ENCODE results near the gene XRCC2.
"Not testable (repeated sequence)": the region's sequence is repeated elsewhere in the genome, so short reads cannot be mapped to it uniquely, and the experiment has no call there.

XRCC2 gene

GRCh38 chr7:152667958-152668357 is 8.0 kb downstream of the XRCC2 start:
- no peak for DNase-seq
- intact Hi-C loops (cut with DNase I): no loop called here

GRCh38 chr7:152666078-152666477 is 9.9 kb downstream of the XRCC2 start:
- DNase-seq: no peak
- intact Hi-C loops (cut with DNase I): no loop called here

GRCh38 chr7:152664636-152665035 is 11.3 kb downstream of the XRCC2 start:
- intact Hi-C loops (cut with DNase I): no loop called here
- no peak for DNase-seq

- intact Hi-C loops (cut with DNase I): no loop called here
- no peak for DNase-seq
Measured at GRCh38 chr7:152663931-152664330, 12.0 kb downstream of the XRCC2 start.

- intact Hi-C loops (cut with DNase I): no loop called here
- DNase-seq: no peak
Measured at GRCh38 chr7:152663148-152663740, 12.7 kb downstream of the XRCC2 start.

GRCh38 chr7:152661479-152661878 is 14.5 kb downstream of the XRCC2 start:
- intact Hi-C loops (cut with DNase I): no loop called here
- DNase-seq: no peak

GRCh38 chr7:152660021-152660420 is 15.9 kb downstream of the XRCC2 start:
- intact Hi-C loops (cut with DNase I): no loop called here
- DNase-seq: no peak

- intact Hi-C loops (cut with DNase I): no loop called here
- no peak for DNase-seq
Measured at GRCh38 chr7:152654971-152655370, 21.0 kb downstream of the XRCC2 start.

GRCh38 chr7:152649220-152649619 is 26.7 kb downstream of the XRCC2 start:
- DNase-seq: no peak
- intact Hi-C loops (cut with DNase I): no loop called here

- no peak for DNase-seq
- intact Hi-C loops (cut with DNase I): no loop called here
Measured at GRCh38 chr7:152647009-152647408, 28.9 kb downstream of the XRCC2 start.

- intact Hi-C loops (cut with DNase I); DNase-seq: not testable (repeated sequence)
Measured at GRCh38 chr7:152646579-152646978, 29.4 kb downstream of the XRCC2 start.

GRCh38 chr7:152643979-152644559 is 31.9 kb downstream of the XRCC2 start:
- intact Hi-C loops (cut with DNase I): no loop called here
- no peak for DNase-seq

GRCh38 chr7:152641384-152641783 is 34.6 kb downstream of the XRCC2 start:
- intact Hi-C loops (cut with DNase I): no loop called here
- DNase-seq: no peak

- intact Hi-C loops (cut with DNase I): no loop called here
- DNase-seq: no peak
Measured at GRCh38 chr7:152640829-152641228, 35.1 kb downstream of the XRCC2 start.

- intact Hi-C loops (cut with DNase I): no loop called here
Measured at GRCh38 chr7:152637920-152638580, 37.9 kb downstream of the XRCC2 start.

GRCh38 chr7:152637161-152637560 is 38.8 kb downstream of the XRCC2 start:
- intact Hi-C loops (cut with DNase I): no loop called here
- no peak for DNase-seq

More at GRCh38 chr7:152637920-152638580, 37.9 kb downstream of the XRCC2 start:
- no peak for DNase-seq

- intact Hi-C loops (cut with DNase I): no loop called here
Measured at GRCh38 chr7:152636441-152636840, 39.5 kb downstream of the XRCC2 start.

GRCh38 chr7:152633504-152633903 is 42.4 kb downstream of the XRCC2 start:
- DNase-seq: no peak
- intact Hi-C loops (cut with DNase I): no loop called here

More at GRCh38 chr7:152636441-152636840, 39.5 kb downstream of the XRCC2 start:
- no peak for DNase-seq

- intact Hi-C loops (cut with DNase I): no loop called here
Measured at GRCh38 chr7:152633072-152633471, 42.9 kb downstream of the XRCC2 start.

GRCh38 chr7:152628772-152629171 is 47.2 kb downstream of the XRCC2 start:
- intact Hi-C loops (cut with DNase I): not testable (repeated sequence)

More at GRCh38 chr7:152633072-152633471, 42.9 kb downstream of the XRCC2 start:
- DNase-seq: no peak

GRCh38 chr7:152624228-152624627 is 51.7 kb downstream of the XRCC2 start:
- intact Hi-C loops (cut with DNase I): no loop called here
- no peak for DNase-seq

More at GRCh38 chr7:152628772-152629171, 47.2 kb downstream of the XRCC2 start:
- DNase-seq: not testable (repeated sequence)

GRCh38 chr7:152621426-152621825 is 54.5 kb downstream of the XRCC2 start:
- no peak for DNase-seq
- intact Hi-C loops (cut with DNase I): no loop called here

Measured in posterior cingulate gyrus (tissue), 11 donors.